Retinal pigment epithelial cell (primary cell): ENCODE data around the gene MVB12B.
"Not testable (repeated sequence)": the region's sequence is repeated elsewhere in the genome, so short reads cannot be mapped to it uniquely, and the experiment has no call there.

ENCODE experiments used
- DNase-seq: peaks from one replicate; pipeline ENCODE4 v3.0.0-alpha.2; 2010; ENCODE audit warnings: low read depth
- H3K4me3 ChIP-seq: 2 replicates; pipeline ENCODE4 v1.5.1; 2011; ENCODE audit warnings: mild to moderate bottlenecking, low read length, control low read depth, moderate library complexity
- CTCF ChIP-seq: conservative IDR thresholded peaks from 2 replicates; pipeline ENCODE4 v1.5.1; 2011; ENCODE audit warnings: low read depth, low read length, control low read depth, inconsistent platforms

The MVB12B gene

GRCh38 chr9:126474206-126474765 lies 147.7 kb downstream of the MVB12B start:
- no peak for DNase-seq
- no peak for TF ChIP-seq CTCF
- H3K4me3 ChIP-seq = no peak overlapping the region

GRCh38 chr9:126474786-126475485 lies 148.3 kb downstream of the MVB12B start:
- no peak overlapping the region for H3K4me3 ChIP-seq
- no peak for DNase-seq
- TF ChIP-seq CTCF = no peak

GRCh38 chr9:126475933-126476555 lies 149.4 kb downstream of the MVB12B start:
- no peak overlapping the region for H3K4me3 ChIP-seq
- DNase-seq = no peak
- TF ChIP-seq CTCF = no peak

- not testable (repeated sequence) for H3K4me3 ChIP-seq, DNase-seq
Measured at GRCh38 chr9:126477432-126477831, 150.8 kb downstream of the MVB12B start.

- no peak overlapping the region for H3K4me3 ChIP-seq
- DNase-seq = no peak
- no peak for TF ChIP-seq CTCF
Measured at GRCh38 chr9:126478216-126478981, 151.8 kb downstream of the MVB12B start.

GRCh38 chr9:126479515-126479914 lies 152.9 kb downstream of the MVB12B start:
- no peak for DNase-seq
- TF ChIP-seq CTCF = no peak
- no peak overlapping the region for H3K4me3 ChIP-seq

- no peak for TF ChIP-seq CTCF
Measured at GRCh38 chr9:126480813-126481212, 154.2 kb downstream of the MVB12B start.

More at GRCh38 chr9:126480813-126481212, 154.2 kb downstream of the MVB12B start:
- DNase-seq = no peak
- no peak overlapping the region for H3K4me3 ChIP-seq
